Measurements from ENCODE around the gene TMOD2. TPM values are rescaled to one million over a fixed set of nuclear protein-coding genes. Genes with fewer than 3 reads are reported as not detected.

TMOD2 gene
- total and polyA plus RNA-seq, 2 donors from 2014 or later: 2.5 to 9.3 TPM

DNA sequence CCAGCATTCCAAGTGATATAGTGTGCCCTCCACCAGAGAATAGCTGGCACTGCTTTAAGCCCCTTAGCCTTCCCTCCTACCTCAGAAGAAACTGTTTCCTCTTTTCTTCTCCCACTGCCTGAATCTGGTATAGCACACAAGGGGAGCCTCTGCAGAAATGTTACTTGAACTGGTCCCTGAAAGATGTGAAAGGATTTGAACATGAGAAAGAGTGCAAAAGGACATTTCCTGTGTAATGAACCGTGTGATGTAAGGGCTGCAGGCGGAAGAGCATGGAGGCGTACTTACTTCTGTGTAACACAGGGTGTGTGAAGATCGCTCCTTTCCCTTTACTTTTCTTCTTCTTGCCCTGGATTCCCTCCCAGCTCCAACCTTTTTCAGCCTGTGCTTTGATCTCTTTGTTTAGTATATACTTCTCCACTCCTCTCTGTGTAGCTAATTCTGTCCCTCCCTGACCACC, 86.4 kb downstream of the TMOD2 start:
- FAIRE-seq: no peak
- H3K27me3 ChIP-seq (ENCODE audit: control insufficient read depth, insufficient read depth, low read length): no peaks in the 10 kb centered on the region
- H3K9ac ChIP-seq (ENCODE audit: low read length in 3 of 3): peak overlapping the region in 1 of 3 donors; percentile 1
- intact Hi-C loops (cut with DNase I): no loop called here
- H3K9me3 ChIP-seq (ENCODE audit: control insufficient read depth in 2 of 3, insufficient read depth in 1 of 3, low read length in 3 of 3): no peaks in the 10 kb centered on the region
- H3K4me1 ChIP-seq (ENCODE audit: control insufficient read depth in 2 of 3, insufficient read depth in 2 of 3, low read depth in 1 of 3, low read length in 3 of 3): peaks cover 0 to 31% (median 20%) of the 10 kb centered on the region in 3 donors
- peak in 3 of 5 donors; percentile 13 to 79 (median 51) for DNase-seq
- TF ChIP-seq, protein P1, sequence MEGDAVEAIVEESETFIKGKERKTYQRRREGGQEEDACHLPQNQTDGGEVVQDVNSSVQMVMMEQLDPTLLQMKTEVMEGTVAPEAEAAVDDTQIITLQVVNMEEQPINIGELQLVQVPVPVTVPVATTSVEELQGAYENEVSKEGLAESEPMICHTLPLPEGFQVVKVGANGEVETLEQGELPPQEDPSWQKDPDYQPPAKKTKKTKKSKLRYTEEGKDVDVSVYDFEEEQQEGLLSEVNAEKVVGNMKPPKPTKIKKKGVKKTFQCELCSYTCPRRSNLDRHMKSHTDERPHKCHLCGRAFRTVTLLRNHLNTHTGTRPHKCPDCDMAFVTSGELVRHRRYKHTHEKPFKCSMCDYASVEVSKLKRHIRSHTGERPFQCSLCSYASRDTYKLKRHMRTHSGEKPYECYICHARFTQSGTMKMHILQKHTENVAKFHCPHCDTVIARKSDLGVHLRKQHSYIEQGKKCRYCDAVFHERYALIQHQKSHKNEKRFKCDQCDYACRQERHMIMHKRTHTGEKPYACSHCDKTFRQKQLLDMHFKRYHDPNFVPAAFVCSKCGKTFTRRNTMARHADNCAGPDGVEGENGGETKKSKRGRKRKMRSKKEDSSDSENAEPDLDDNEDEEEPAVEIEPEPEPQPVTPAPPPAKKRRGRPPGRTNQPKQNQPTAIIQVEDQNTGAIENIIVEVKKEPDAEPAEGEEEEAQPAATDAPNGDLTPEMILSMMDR (IDR thresholded peaks at IDR 0.05; ENCODE audit: borderline replicate concordance, extremely low read depth, insufficient read depth): no peak
- H3K36me3 ChIP-seq (ENCODE audit: control insufficient read depth in 2 of 3, insufficient read depth in 3 of 3, low read length in 3 of 3): no peaks in the 10 kb centered on the region
- H3K4me3 ChIP-seq (ENCODE audit: low read length in 3 of 3): peak overlapping the region in 2 of 3 donors; percentile 6 to 11
- no peak overlapping the region for H3K27ac ChIP-seq (ENCODE audit: low read depth in 2 of 2, low read length in 2 of 2)

DNA sequence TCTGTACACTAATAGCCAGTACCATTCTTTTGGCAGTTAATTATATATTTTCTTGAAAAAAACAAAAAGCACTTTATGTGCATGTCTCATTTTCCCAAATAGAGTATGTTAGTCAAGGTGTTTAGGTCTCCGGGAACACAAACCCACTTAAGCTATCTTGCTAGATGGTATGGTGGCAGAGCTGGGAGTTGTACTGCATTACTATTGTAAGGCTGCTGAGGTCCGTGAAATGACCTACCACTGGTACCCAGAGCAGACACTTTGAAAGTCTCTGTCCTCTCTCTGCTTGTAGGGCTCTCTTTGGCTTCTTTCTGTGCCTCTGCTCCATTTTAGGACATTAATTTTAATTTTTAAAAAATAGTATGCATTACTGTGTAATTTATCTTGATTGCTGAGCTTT, 86.9 kb downstream of the TMOD2 start:
- H3K9me3 ChIP-seq (ENCODE audit: control insufficient read depth in 2 of 3, insufficient read depth in 1 of 3, low read length in 3 of 3): no peaks in the 10 kb centered on the region
- intact Hi-C loops (cut with DNase I): no loop called here
- no peaks in the 10 kb centered on the region for H3K36me3 ChIP-seq (ENCODE audit: control insufficient read depth in 2 of 3, insufficient read depth in 3 of 3, low read length in 3 of 3)
- FAIRE-seq (no peak), DNase-seq (no peak)
- peak overlapping the region in 1 of 3 donors; percentile 1 for H3K9ac ChIP-seq (ENCODE audit: low read length in 3 of 3)
- peaks cover 0 to 33% (median 22%) of the 10 kb centered on the region in 3 donors for H3K4me1 ChIP-seq (ENCODE audit: control insufficient read depth in 2 of 3, insufficient read depth in 2 of 3, low read depth in 1 of 3, low read length in 3 of 3)
- H3K27ac ChIP-seq (ENCODE audit: low read depth in 2 of 2, low read length in 2 of 2): no peak overlapping the region
- no peaks in the 10 kb centered on the region for H3K27me3 ChIP-seq (ENCODE audit: control insufficient read depth, insufficient read depth, low read length)
- TF ChIP-seq, protein P1 (IDR thresholded peaks at IDR 0.05; ENCODE audit: borderline replicate concordance, extremely low read depth, insufficient read depth): no peak
- H3K4me3 ChIP-seq (ENCODE audit: low read length in 3 of 3): peak overlapping the region in 1 of 3 donors; percentile 11

DNA sequence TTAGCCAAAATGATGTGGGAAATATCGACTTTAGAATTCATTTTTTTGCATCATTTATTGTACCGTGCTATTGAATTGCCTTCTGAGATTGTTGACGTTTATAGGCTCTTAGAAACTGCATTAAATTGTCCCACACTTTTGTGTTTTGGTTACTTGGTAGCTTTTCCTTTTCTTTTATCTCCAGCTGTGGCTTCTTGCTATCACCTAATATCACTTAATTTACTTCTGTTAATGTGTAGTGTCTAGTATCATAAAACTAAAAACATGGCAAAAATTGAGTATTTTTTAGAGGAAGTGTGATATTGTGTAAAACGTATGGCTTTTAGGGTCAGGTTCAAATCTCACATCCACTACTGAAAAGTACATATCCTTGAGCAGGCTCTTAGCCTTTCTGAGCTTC, 89.3 kb downstream of the TMOD2 start:
- H3K4me3 ChIP-seq (ENCODE audit: low read length in 3 of 3): no peak overlapping the region
- H3K4me1 ChIP-seq (ENCODE audit: control insufficient read depth in 2 of 3, insufficient read depth in 2 of 3, low read depth in 1 of 3, low read length in 3 of 3): peaks cover 0 to 37% (median 21%) of the 10 kb centered on the region in 3 donors
- H3K9me3 ChIP-seq (ENCODE audit: control insufficient read depth in 2 of 3, insufficient read depth in 1 of 3, low read length in 3 of 3): no peaks in the 10 kb centered on the region
- DNase-seq (no peak), FAIRE-seq (no peak)
- TF ChIP-seq, protein P1 (IDR thresholded peaks at IDR 0.05; ENCODE audit: borderline replicate concordance, extremely low read depth, insufficient read depth): no peak
- intact Hi-C loops (cut with DNase I): no loop called here
- no peak overlapping the region for H3K27ac ChIP-seq (ENCODE audit: low read depth in 2 of 2, low read length in 2 of 2)
- no peaks in the 10 kb centered on the region for H3K27me3 ChIP-seq (ENCODE audit: control insufficient read depth, insufficient read depth, low read length)
- no peak overlapping the region for H3K9ac ChIP-seq (ENCODE audit: low read length in 3 of 3)
- no peaks in the 10 kb centered on the region for H3K36me3 ChIP-seq (ENCODE audit: control insufficient read depth in 2 of 3, insufficient read depth in 3 of 3, low read length in 3 of 3)

Measured in kidney (tissue), 14 donors.